SU-DHL-6 (cell line): ENCODE data around the gene VANGL1.
"Not testable (repeated sequence)": the region's sequence is repeated elsewhere in the genome, so short reads cannot be mapped to it uniquely, and the experiment has no call there.

Experiments used
- H2AFZ ChIP-seq: fragments of 200-600 bp; sonication (generic); 2 replicates; pipeline ENCODE4 v1.6.1; 2014; ENCODE audit warnings: low read depth, mild to moderate bottlenecking, moderate library complexity, mixed read lengths, antibody characterized with exemption, low read length; ENCODE audit not compliant: severe bottlenecking
- H3F3A ChIP-seq: fragments of 200-600 bp; shearing (Covaris generic); 2 replicates; pipeline ENCODE4 v1.6.0; 2016; ENCODE audit warnings: antibody characterized with exemption, mild to moderate bottlenecking; ENCODE audit not compliant: insufficient read depth
- H3K27ac ChIP-seq: fragments of 200-600 bp; sonication (generic); 2 replicates; pipeline ENCODE4 v1.5.1; 2016; ENCODE audit warnings: low read depth, mild to moderate bottlenecking, low read length, moderate library complexity, mixed read lengths
- H3K27me3 ChIP-seq: fragments of 200-600 bp; sonication (generic), shearing (Covaris generic); 2 replicates; pipeline ENCODE4 v1.6.0; 2014; ENCODE audit warnings: mild to moderate bottlenecking, low read length
- H3K36me3 ChIP-seq: fragments of 200-600 bp; sonication (generic); 2 replicates; pipeline ENCODE4 v1.6.1; 2014; ENCODE audit warnings: mild to moderate bottlenecking, low read length, mixed read lengths
- H3K4me2 ChIP-seq: fragments of 300-600, 200-600 bp; shearing (Covaris generic), sonication (generic); 2 replicates; pipeline ENCODE4 v1.6.0; 2014; ENCODE audit warnings: low read length, low read depth, mild to moderate bottlenecking; ENCODE audit not compliant: poor library complexity, severe bottlenecking
- H3K4me3 ChIP-seq: fragments of 200-600 bp; sonication (generic); 2 replicates; pipeline ENCODE4 v1.5.1; 2014; ENCODE audit warnings: antibody characterized with exemption, low read length, mild to moderate bottlenecking, mixed read lengths; ENCODE audit not compliant: insufficient read depth, poor library complexity, severe bottlenecking
- H3K79me2 ChIP-seq: fragments of 200-600 bp; sonication (generic); 2 replicates; pipeline ENCODE4 v1.6.1; 2014; ENCODE audit warnings: mild to moderate bottlenecking, low read length, moderate library complexity; ENCODE audit not compliant: insufficient read depth
- H3K9ac ChIP-seq: fragments of 200-600 bp; sonication (generic); 2 replicates; pipeline ENCODE4 v1.7.0; 2014; ENCODE audit warnings: mild to moderate bottlenecking, low read length
- H3K9me2 ChIP-seq: fragments of 200-600 bp; sonication (generic); replicated peaks from 2 replicates; pipeline ENCODE4 v1.6.1; 2014; ENCODE audit warnings: low read length; ENCODE audit not compliant: insufficient read depth
- H3K9me3 ChIP-seq: fragments of 200-600 bp; sonication (generic); 2 replicates; pipeline ENCODE4 v1.6.1; 2014; ENCODE audit warnings: low read length, mixed read lengths; ENCODE audit not compliant: insufficient read depth
- H4K20me1 ChIP-seq: fragments of 200-600 bp; sonication (generic); 2 replicates; pipeline ENCODE4 v1.6.1; 2014; ENCODE audit warnings: low read depth, mild to moderate bottlenecking, antibody characterized with exemption, low read length, moderate library complexity, mixed read lengths
- CTCF ChIP-seq: fragments of 200-600 bp; sonication (generic); IDR thresholded peaks from one replicate; pipeline ENCODE4 v1.5.1; 2017; ENCODE audit warnings: antibody characterized with exemption, mild to moderate bottlenecking, low read length, moderate library complexity; ENCODE audit not compliant: insufficient read depth, poor library complexity, severe bottlenecking
- EZH2phosphoT487 ChIP-seq: fragments of 200-600 bp; sonication (generic), shearing (Covaris generic); conservative IDR thresholded peaks from 2 replicates; pipeline ENCODE4 v1.6.1; 2018; ENCODE audit warnings: mild to moderate bottlenecking, antibody characterized with exemption, low read length, moderate library complexity, mixed read lengths

VANGL1 gene

GRCh38 chr1:115632251-115633026 lies 9.3 kb upstream of the VANGL1 start:
- no peaks in the 10 kb centered on the region for H4K20me1 ChIP-seq
- no peak overlapping the region for H2AFZ ChIP-seq
- H3K9ac ChIP-seq, result no peak overlapping the region
- H3K9me3 ChIP-seq, result no peaks in the 10 kb centered on the region
- no peak overlapping the region for H3K27ac ChIP-seq
- no peak overlapping the region for H3K4me3 ChIP-seq
- H3K9me2 ChIP-seq, result no peaks in the 10 kb centered on the region
- TF ChIP-seq EZH2phosphoT487 (no peak), CTCF (no peak)
- H3K79me2 ChIP-seq, result no peaks in the 10 kb centered on the region
- H3F3A ChIP-seq, result no peaks in the 10 kb centered on the region
- H3K4me2 ChIP-seq, result no peak overlapping the region
- H3K27me3 ChIP-seq, result no peaks in the 10 kb centered on the region
- H3K36me3 ChIP-seq, result no peaks in the 10 kb centered on the region

GRCh38 chr1:115633606-115634005 lies 8.2 kb upstream of the VANGL1 start:
- not testable (repeated sequence) for H3K4me2 ChIP-seq, H3K9me2 ChIP-seq, H2AFZ ChIP-seq, H3K4me3 ChIP-seq, H3K9ac ChIP-seq, H3F3A ChIP-seq, H3K27me3 ChIP-seq, H3K36me3 ChIP-seq, H3K79me2 ChIP-seq, H3K9me3 ChIP-seq, H3K27ac ChIP-seq, H4K20me1 ChIP-seq

DNA sequence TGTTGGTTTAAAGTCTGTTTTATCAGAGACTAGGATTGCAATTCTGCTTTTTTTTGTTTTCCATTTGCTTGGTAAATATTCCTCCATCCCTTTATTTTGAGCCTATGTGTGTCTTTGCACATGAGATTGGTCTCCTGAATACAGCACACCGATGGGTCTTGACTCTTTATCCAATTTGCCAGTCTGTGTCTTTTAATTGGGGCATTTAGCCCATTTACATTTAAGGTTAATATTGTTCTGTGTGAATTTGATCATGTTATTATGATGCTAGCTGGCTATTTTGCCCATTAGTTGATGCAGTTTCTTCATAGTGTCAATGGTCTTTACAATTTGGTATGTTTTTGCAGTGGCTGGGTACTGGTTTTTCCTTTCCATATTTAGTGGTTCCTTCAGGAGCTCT lies 4.5 kb upstream of the VANGL1 start:
- not testable (repeated sequence) for H3F3A ChIP-seq, H3K36me3 ChIP-seq, H3K79me2 ChIP-seq, H3K27ac ChIP-seq, H3K4me3 ChIP-seq, H3K9me3 ChIP-seq, H3K9ac ChIP-seq, H2AFZ ChIP-seq, H3K9me2 ChIP-seq, H4K20me1 ChIP-seq, H3K4me2 ChIP-seq, H3K27me3 ChIP-seq

GRCh38 chr1:115640384-115640783 lies 1.4 kb upstream of the VANGL1 start:
- H4K20me1 ChIP-seq, result no peaks in the 10 kb centered on the region
- H3K9ac ChIP-seq, result no peak overlapping the region
- H3K4me2 ChIP-seq, result no peak overlapping the region
- H3K9me3 ChIP-seq, result no peaks in the 10 kb centered on the region
- no peak overlapping the region for H2AFZ ChIP-seq
- H3K27me3 ChIP-seq, result no peaks in the 10 kb centered on the region
- no peaks in the 10 kb centered on the region for H3F3A ChIP-seq
- no peak overlapping the region for H3K4me3 ChIP-seq
- no peaks in the 10 kb centered on the region for H3K9me2 ChIP-seq
- no peaks in the 10 kb centered on the region for H3K79me2 ChIP-seq
- no peak overlapping the region for H3K27ac ChIP-seq
- no peaks in the 10 kb centered on the region for H3K36me3 ChIP-seq
- no peak for TF ChIP-seq EZH2phosphoT487
